DOHH2 (cell line): Measurements from ENCODE around the gene PKD1L1.

ENCODE experiments used
- H3F3A ChIP-seq: fragments of 200-600 bp; sonication (generic), shearing (Covaris generic); 2 replicates; pipeline ENCODE4 v1.6.0; 2016; ENCODE audit warnings: antibody characterized with exemption, mild to moderate bottlenecking; ENCODE audit not compliant: control insufficient read depth, insufficient read depth
- H3K27ac ChIP-seq: fragments of 200-600 bp; sonication (generic); 2 replicates; pipeline ENCODE4 v1.5.1; 2014; ENCODE audit warnings: low read depth, mild to moderate bottlenecking, low read length, moderate library complexity
- H3K27me3 ChIP-seq: fragments of 200-600 bp; sonication (generic); 2 replicates; pipeline ENCODE4 v1.6.1; 2014; ENCODE audit warnings: mild to moderate bottlenecking, low read length, mixed read lengths; ENCODE audit not compliant: control insufficient read depth
- H3K36me3 ChIP-seq: fragments of 200-600 bp; sonication (generic); 2 replicates; pipeline ENCODE4 v1.6.1; 2014; ENCODE audit warnings: mild to moderate bottlenecking, low read length, moderate library complexity, mixed read lengths; ENCODE audit not compliant: control insufficient read depth
- H3K4me1 ChIP-seq: fragments of 200-600 bp; sonication (generic); 2 replicates; pipeline ENCODE4 v1.6.1; 2014; ENCODE audit warnings: mild to moderate bottlenecking, low read length, mixed read lengths; ENCODE audit not compliant: control insufficient read depth
- H3K4me2 ChIP-seq: fragments of 200-600 bp; sonication (generic); 2 replicates; pipeline ENCODE4 v1.6.0; 2014; ENCODE audit warnings: mild to moderate bottlenecking, low read length, moderate library complexity
- H3K4me3 ChIP-seq: fragments of 200-600 bp; sonication (generic); 2 replicates; pipeline ENCODE4 v1.5.1; 2014; ENCODE audit warnings: mild to moderate bottlenecking, low read length, mixed read lengths
- H3K79me2 ChIP-seq: fragments of 200-600 bp; sonication (generic); 2 replicates; pipeline ENCODE4 v1.6.1; 2014; ENCODE audit warnings: mild to moderate bottlenecking, low read length, mixed read lengths; ENCODE audit not compliant: control insufficient read depth
- H3K9me2 ChIP-seq: fragments of 200-600 bp; sonication (generic); replicated peaks from 2 replicates; pipeline ENCODE4 v1.6.1; 2014; ENCODE audit warnings: mild to moderate bottlenecking, low read length, mixed read lengths; ENCODE audit not compliant: control insufficient read depth
- H3K9me3 ChIP-seq: fragments of 200-600 bp; sonication (generic); 2 replicates; pipeline ENCODE4 v1.6.1; 2014; ENCODE audit warnings: antibody characterized with exemption, low read length, mixed read lengths; ENCODE audit not compliant: control insufficient read depth, insufficient read depth
- H4K20me1 ChIP-seq: fragments of 200-600 bp; sonication (generic); 2 replicates; pipeline ENCODE4 v1.6.0; 2014; ENCODE audit warnings: low read depth, mild to moderate bottlenecking, antibody characterized with exemption, low read length, moderate library complexity; ENCODE audit not compliant: control insufficient read depth, insufficient read depth
- EZH2phosphoT487 ChIP-seq: fragments of 200-600 bp; sonication (generic); IDR thresholded peaks from 2 replicates; pipeline ENCODE4 v1.6.1; 2017; ENCODE audit warnings: borderline replicate concordance, mild to moderate bottlenecking, antibody characterized with exemption, low read length, moderate library complexity, mixed read lengths
- TF ChIP-seq, protein P1 (sequence below): fragments of 200-600 bp; sonication (generic); IDR thresholded peaks from one replicate; pipeline ENCODE4 v1.5.1; 2014; ENCODE audit warnings: antibody characterized with exemption, mild to moderate bottlenecking, low read depth, low read length; ENCODE audit not compliant: poor library complexity, severe bottlenecking

PKD1L1 gene

DNA sequence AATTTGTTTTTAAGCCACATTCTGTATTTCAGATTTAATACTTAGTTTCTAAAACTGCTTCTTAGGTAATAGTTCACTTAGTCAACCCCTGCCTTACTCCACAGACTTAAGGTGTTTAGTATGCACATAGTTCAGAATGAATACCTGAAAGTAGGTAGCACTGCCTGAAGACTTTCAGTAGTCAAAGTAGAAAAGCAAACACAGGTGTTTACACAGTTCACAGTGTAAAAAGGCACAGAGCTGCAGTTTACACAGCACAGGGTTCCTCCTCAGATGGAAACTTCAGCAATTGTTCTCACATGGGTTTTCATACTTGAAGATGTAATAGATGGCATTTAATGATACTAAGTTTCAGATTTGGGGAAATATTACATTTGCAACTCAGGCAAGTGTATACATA lies 3.1 kb upstream of the PKD1L1 start:
- Histone ChIP-seq H3K79me2 (no peaks in the 10 kb centered on the region), H3K27me3 (no peaks in the 10 kb centered on the region), H3K4me2 (no peak overlapping the region), H3K9me2 (no peaks in the 10 kb centered on the region), H4K20me1 (no peaks in the 10 kb centered on the region), H3K27ac (no peak overlapping the region), H3K36me3 (peaks cover 20% of the 10 kb centered on the region), H3K4me3 (no peak overlapping the region), H3K4me1 (no peaks in the 10 kb centered on the region), H3F3A (peaks cover 5% of the 10 kb centered on the region; the same call in 1 of the 2 replicates), H3K9me3 (no peaks in the 10 kb centered on the region)
- TF ChIP-seq EZH2phosphoT487: no peak
- TF ChIP-seq, protein P1, sequence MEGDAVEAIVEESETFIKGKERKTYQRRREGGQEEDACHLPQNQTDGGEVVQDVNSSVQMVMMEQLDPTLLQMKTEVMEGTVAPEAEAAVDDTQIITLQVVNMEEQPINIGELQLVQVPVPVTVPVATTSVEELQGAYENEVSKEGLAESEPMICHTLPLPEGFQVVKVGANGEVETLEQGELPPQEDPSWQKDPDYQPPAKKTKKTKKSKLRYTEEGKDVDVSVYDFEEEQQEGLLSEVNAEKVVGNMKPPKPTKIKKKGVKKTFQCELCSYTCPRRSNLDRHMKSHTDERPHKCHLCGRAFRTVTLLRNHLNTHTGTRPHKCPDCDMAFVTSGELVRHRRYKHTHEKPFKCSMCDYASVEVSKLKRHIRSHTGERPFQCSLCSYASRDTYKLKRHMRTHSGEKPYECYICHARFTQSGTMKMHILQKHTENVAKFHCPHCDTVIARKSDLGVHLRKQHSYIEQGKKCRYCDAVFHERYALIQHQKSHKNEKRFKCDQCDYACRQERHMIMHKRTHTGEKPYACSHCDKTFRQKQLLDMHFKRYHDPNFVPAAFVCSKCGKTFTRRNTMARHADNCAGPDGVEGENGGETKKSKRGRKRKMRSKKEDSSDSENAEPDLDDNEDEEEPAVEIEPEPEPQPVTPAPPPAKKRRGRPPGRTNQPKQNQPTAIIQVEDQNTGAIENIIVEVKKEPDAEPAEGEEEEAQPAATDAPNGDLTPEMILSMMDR: no peak

DNA sequence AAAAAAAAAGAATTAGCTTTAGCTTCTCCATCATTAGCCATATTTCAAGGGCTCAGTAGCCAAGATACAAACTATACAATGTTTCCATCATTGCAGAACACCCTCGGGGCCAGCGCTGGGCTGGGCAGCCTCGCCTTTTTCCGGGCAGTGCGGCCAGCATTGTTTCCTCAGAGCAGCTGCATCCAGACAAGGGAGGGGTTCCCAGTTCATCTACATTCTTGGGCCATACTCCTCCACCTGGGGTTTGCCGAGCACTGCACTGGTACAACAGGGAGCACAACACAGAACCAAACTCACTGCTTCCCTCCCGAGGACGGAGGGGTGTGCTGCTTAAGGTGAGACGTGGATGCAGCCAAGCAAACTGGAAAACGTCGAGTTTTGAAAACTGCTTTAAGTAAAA lies 2.4 kb upstream of the PKD1L1 start:
- no peaks in the 10 kb centered on the region for H3K79me2 ChIP-seq
- H3K9me2 ChIP-seq: no peaks in the 10 kb centered on the region
- no peaks in the 10 kb centered on the region for H3K27me3 ChIP-seq
- H3K27ac ChIP-seq: no peak overlapping the region
- H3F3A ChIP-seq: peaks cover 5% of the 10 kb centered on the region; the same call in 1 of the 2 replicates
- H3K4me2 ChIP-seq: no peak overlapping the region
- H3K9me3 ChIP-seq: no peaks in the 10 kb centered on the region
- no peaks in the 10 kb centered on the region for H4K20me1 ChIP-seq
- H3K36me3 ChIP-seq: peaks cover 14% of the 10 kb centered on the region
- H3K4me3 ChIP-seq: no peak overlapping the region
- no peaks in the 10 kb centered on the region for H3K4me1 ChIP-seq
- TF ChIP-seq, protein P1: no peak
- no peak for TF ChIP-seq EZH2phosphoT487

DNA sequence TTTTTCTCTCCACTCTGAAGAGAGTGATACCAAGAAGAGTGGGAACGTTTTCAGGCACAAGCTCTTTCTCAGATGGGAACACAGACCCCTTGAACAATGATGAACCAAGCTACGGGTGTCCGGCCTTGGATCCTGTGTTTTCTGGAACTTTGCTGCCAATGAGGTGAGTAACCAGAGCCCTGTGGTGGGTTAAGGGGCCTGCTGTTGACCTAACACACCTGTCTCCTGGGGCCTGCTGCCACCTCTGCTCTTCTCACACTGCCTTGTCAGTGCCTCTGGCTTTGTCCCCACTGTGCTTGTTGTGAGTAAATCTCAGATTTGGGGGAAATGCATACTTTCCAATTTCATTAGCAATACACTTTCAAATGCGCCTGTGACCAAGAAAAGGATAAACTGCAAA lies 1.4 kb upstream of the PKD1L1 start:
- H3K36me3 ChIP-seq: peaks cover 6% of the 10 kb centered on the region
- no peaks in the 10 kb centered on the region for H3K9me3 ChIP-seq
- H3K79me2 ChIP-seq: no peaks in the 10 kb centered on the region
- no peaks in the 10 kb centered on the region for H3K4me1 ChIP-seq
- no peak overlapping the region for H3K27ac ChIP-seq
- no peaks in the 10 kb centered on the region for H3F3A ChIP-seq
- no peaks in the 10 kb centered on the region for H3K9me2 ChIP-seq
- no peaks in the 10 kb centered on the region for H3K27me3 ChIP-seq
- no peak overlapping the region for H3K4me2 ChIP-seq
- H3K4me3 ChIP-seq: no peak overlapping the region
- no peaks in the 10 kb centered on the region for H4K20me1 ChIP-seq
- TF ChIP-seq, protein P1: no peak
- TF ChIP-seq EZH2phosphoT487: no peak

DNA sequence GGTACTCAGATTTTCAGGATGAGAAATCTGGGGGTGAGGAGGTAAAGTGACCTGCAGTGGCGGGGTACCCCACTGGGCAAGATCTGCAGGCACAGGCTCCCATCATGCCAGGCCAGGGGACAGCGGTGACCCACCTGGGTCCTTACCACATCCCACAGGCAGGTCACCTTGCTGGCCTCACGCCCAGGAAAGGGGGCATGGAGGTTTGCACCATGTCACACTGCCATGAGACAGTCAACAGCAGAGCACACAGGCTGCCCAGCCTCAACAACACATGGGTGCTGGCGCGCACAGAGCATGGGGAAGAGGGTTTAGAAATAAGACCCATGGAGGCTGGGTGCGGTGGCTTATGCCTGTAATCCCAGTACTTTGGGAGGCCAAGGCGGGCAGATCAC lies 914 bp downstream of the PKD1L1 start:
- no peak for TF ChIP-seq EZH2phosphoT487
- TF ChIP-seq, protein P1: no peak
- H3K4me2 ChIP-seq: no peak overlapping the region

More for the DNA sequence above, 914 bp downstream of the PKD1L1 start:
- Histone ChIP-seq H3K79me2 (no peaks in the 10 kb centered on the region), H3K4me1 (no peaks in the 10 kb centered on the region), H3K27ac (no peak overlapping the region), H4K20me1 (no peaks in the 10 kb centered on the region), H3K36me3 (no peaks in the 10 kb centered on the region), H3K9me3 (no peaks in the 10 kb centered on the region), H3K4me3 (no peak overlapping the region), H3F3A (no peaks in the 10 kb centered on the region), H3K9me2 (no peaks in the 10 kb centered on the region), H3K27me3 (no peaks in the 10 kb centered on the region)
